Activated CD8-positive, alpha-beta memory T cell treated with anti-CD3 and anti-CD28 coated beads, Interleukin-2, amount 50 U/mL, for 24 hours (primary cell): ENCODE measurements around the gene TTLL1.

ENCODE experiments used
- DNase-seq: peaks from one replicate; pipeline ENCODE4 v3.0.0-alpha.2; 2020; ENCODE audit errors: extremely low read depth

TTLL1 gene

DNA sequence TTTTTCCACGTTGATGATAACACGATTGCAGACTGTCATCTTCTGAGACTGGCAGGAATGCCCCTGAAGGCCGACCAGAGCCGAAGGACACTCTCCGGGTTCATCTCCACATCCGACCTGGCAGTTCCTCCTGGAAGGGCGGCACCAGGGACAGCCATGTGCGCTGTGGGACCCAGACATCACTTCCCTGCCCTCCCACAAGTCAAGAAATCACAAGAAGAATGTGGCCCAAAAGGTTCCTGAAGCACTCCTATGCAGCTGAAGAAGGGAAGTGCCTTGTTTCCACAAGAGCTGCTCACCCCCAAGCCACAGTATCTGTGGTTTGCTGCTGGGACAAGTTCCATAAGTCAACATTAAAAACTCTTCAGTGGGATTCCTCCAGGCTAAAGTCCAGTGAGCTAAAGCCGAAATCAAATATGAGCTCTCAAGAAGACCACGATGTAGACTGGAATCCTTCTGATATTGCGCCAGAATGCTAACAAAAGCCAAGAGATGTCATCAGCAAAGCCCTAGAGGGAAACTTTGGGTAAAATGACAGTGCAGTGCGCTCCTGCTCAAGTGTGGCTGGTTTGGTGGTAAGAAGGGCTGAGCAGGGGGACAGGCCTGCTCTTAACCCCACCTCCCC, 95.4 kb downstream of the TTLL1 start:
- no peak for DNase-seq

DNA sequence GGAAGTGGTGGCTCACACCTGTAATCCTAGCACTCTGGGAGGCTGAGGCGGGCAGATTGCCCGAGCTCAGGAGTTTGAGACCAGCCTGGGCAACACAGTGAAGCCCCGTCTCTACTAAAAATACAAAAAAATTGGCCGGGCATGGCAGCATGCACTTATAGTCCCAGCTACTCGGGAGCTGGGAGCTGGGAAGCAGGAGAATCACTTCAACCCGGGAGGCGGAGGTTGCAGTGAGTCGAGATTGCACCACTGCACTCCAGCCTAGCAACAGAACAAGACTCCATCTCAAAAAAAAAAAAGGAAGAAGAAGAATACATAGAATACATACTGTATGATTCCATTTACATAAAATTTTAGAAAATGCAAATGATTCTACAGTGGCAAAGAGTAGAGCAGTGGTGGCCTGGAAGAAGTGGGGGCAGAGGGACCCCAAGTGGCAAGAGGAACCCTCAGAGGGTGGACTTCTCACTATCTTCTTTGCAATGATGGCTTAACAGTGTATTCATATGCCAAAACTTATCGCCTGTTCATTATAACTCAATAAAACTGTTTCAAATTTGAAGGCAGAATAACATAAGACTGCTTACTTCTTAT, 96.2 kb downstream of the TTLL1 start:
- no peak for DNase-seq

DNA sequence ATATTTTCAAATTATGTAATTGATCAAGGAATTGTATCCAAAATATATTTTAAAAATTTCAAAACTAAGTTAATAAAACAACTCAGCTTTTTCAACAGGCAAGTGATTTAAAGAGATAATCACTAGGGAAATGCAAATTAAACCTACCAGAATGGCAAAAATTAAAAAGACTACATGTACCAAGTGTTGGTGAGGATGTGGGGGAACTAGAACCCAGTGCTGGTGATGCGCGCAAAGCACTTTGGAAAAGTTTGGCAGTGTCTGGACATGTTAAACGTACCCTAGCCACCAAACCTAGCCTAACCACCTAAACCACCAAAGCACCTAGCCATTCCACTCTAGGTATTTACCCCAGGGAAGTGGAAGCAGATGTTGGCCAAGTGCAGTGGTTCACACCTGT, 97.1 kb downstream of the TTLL1 start:
- no peak for DNase-seq

DNA sequence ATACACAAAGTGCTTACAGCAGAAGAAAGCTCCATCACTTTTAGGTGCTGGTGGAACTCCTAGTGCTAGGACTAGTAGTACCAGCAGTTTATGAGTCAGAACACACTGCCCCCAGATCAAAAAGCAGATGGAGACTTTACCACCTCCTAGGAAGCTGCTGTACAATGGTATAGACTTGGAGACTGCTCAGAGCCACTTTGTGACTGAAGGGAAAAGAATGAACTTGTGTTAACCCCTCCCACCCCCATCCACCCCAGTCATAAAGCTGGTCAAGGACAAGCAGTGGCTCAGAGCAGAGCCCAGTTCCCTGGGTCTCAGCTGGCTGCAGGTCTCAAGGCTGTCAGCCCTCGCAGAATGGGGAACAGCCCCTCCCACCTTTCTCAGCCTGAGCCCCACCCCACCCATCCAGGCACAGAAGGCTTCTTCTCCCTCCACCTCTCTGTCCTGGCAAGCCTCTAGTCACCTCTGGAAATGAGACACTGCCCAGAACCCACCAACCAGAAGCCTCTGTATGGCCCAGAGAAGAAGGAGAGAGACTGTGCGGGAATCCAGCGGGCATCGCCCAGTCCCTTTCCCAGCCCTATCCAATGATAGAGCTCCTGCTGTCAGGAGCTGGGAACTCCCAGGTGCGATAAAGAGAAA, 98.1 kb downstream of the TTLL1 start:
- no peak for DNase-seq

DNA sequence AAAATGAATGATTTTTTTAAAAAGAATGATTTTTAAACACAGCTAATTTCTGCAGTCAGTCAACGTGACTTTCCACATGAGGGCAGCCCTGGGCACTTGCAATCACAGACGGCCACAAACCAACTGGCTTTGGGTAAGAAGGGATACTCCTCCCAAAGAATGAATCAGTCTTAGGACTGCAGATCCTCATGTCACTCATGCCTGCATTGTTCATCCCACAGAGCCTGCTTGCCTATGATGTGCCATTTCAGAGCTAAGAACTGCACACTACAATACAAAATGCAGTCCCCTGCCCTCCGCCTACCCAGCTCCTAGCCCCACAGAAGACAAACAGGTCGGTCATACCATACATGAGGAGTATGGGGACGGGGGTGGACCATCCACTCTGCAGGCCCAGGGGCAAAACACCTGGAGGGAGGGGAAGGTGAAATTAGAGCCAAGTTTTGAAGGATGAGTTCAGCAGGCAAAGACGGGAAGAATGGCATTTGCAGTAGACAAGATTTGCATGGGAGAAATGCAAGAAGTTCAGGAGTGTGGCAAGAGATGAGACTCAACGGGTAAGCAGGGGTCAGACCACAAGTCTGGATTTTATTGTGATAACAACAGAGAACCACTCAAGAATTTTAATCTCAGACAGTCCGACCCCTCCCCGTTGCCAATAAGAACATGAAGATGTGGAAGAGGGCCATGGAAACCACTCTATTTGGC, 98.9 kb downstream of the TTLL1 start:
- no peak for DNase-seq
